GM19324 (cell line): Measurements from ENCODE around the gene DNAJB1.

ENCODE experiments used
- ATAC-seq: cut with Tn5 transposase; IDR thresholded peaks from one replicate; pipeline ENCODE4 v1.9.1; 2021; ENCODE audit warnings: mild to moderate bottlenecking, moderate library complexity; ENCODE audit not compliant: unreplicated experiment, low FRiP score

DNAJB1 gene

DNA sequence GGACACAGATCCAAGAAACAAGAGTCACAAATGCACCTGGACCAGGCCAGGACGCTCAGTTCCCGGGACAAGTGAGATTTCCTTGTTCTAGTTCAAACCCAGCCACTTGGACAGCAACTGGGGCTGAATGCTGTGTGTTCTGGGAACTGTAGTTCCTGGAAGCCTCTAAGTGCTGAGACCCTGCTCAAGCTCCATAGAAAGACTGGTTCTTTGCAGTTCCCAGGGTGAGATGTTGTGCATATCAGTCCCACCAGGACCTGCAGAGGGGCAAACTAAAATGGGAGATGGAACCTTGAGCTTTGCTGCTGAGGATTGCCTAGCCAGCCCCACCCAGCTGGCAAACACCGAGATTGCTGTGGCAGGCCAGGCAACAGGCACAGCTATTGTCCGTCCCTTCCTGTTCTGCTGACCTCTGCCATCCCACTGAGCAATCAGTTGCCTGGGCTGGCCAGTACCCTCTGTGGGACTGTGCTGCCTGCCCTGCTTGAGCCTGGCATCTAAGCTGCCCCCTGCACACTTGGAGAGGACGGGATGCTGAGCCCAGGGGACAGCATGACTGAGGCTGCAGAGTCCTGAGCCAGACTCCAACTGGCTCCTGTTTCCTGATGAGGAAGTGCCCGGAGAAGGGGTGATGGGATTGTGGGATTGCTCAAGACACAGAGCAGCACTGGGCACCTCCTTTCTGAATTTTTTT, 20.8 kb downstream of the DNAJB1 start:
- ATAC-seq: no peak

DNA sequence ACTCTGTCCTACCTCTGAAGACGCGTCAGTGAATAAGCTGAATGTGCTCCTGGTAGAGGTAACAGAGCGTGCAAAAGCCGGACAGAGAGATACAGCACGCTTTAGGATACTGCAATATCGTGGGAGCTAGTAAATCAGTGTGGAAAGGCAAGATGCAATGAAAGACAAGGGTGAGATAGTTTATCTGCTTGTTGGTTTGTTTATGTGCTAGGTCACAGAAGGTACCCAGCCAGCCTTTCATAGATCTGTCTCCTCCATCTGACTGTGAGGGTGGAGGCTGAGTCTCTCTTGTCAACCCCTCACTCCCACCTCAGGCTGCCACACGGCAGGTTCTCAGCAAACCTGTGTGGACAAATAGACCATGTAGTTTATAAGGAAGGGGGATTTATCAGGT, 21.4 kb downstream of the DNAJB1 start:
- no peak for ATAC-seq

DNA sequence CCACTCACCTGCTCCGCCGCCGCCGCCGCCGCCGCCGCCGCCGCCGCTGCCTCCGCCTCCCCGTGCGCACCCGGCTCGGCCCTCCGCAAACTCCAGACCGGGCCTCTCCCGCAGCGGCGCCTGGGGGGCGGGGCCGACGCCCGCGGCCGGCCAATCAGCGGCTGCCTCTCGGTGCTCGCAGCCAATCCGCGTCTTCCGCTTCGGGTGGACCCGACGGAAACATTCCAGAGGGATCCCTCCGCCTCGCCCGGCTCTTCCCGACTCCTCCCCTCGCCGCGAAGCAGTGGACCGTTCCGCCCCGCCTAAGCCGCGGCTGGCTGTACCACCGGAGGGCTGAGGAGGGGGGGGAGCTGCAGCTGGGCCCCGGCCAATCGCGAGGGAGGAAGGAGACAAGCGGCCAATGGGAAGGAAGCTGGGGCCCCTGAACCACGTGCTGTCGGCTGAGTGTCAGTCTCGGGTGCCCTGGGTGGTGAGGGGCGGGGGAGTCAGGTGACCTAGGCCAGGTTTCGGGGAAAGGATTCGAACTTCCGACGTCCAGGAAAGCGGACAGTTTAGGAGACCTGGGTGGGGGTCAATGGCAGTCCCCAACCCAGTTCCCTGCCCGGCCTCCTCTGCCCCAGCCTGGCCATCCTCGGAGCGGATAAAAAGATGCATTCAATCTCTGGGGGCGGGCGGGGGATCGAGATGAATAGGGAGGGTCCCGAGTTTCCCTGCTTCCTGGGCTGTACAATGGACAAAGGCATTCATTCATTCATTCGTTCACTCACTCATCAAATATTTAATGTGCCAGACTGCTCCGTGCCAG, 22.0 kb downstream of the DNAJB1 start, which contains the start of gene GIPC1:
Gene GIPC1, minus strand, starts transcription at position 99 of the 805 bp plus-strand sequence. CDS start 13,151 bp downstream, outside the sequence.
- peak; percentile 79 for ATAC-seq

DNA sequence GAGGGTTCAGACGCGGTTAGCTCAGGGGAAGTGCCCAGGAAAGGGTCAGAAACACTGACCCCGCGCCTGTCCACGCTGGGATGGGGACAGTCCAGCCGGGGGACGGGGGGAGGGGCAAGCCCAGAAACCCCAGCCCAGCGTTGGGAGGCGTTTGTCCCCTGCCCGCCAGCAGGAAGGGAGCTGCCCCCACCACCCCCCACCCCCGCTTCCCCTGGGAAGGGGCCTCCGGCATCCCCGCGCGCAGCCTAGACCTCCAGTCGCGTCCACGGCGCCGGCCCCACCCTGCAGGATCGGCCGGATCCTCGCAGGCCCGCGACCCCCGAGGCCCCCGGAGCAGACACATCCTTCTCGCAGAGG, 22.5 kb downstream of the DNAJB1 start:
- peak; percentile 7 for ATAC-seq

DNA sequence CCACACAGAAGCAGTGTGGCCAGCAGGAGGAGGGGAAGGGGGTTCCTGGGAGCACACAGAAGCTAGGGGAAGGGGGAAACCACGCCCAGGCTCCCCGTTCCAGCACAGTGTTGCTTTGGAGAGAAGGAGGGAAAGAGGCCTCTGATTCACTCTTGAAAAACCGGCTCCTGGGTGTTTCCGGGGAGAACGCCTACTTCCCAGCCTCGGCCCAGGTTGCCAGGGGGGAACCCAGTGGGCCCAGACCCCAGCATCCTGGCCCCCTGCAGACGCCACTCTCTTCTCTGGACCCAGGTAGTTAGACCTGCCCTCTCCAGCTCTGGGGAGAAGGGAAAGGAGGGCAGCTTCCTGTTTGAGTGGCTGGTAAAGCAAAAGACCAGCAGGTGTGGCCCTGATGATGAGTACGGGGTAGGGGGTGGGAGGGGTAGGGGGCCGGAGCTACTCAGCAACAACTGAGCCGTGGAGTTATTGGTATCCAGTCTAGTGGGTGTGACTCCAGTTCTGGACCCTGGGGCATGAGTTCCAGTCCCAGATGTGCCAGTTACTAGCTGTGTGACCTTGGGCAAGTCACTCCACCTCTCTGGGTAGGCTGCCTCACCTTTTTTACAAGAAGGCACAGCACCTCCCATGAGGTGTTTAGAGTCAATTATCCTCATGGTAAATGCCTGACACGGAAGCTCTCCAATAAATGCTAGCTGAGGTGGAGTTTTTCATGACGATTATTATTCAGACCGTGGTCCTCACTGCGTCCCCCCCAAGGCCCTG, 23.1 kb downstream of the DNAJB1 start:
- ATAC-seq: no peak

DNA sequence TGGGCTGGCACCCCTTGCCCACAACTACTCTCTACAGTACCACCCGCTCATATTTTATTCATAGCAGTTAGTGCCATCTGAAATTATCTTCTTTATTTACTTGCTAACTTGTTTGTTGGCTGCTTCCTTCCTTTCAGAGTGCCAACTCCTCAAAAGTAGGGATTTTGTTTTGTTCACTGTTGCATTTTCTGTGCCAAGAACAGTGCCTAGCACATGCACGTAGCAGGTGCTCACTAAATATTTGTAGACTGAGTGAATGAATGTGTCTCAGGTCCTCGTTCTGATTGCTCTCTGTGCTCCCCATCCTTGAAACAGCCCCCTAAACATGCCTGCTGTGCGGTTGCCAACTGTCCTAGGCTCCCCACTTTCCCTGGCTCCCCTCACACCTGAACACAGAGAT, 23.8 kb downstream of the DNAJB1 start:
- ATAC-seq: no peak

DNA sequence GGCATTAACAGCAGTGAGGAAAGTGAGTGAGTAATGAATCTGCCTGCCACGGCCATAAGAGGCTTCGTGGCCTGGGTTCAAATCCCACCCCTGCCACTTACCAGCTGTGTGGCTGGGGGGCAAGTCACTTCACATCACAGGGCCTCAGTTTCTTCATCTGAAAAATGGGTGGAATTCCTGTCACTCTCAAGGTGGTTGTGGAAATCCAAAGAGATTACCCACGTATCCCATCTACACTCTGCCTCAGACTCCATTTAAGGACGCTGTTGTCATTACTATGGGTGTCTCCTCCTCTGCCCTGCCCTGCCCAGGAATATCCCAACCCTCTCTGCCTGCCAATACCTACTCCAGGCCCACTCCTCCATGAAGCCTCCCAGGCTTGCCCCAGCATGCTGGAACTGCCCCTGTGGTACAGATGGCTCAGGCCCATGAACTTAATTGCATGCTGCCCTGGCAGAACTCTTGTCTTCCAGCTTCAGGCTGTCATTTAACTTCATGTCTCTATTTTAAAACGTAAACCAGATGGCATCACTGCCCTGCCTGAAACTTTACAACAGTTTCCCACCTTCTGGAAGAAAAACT, 25.4 kb downstream of the DNAJB1 start:
- no peak for ATAC-seq

DNA sequence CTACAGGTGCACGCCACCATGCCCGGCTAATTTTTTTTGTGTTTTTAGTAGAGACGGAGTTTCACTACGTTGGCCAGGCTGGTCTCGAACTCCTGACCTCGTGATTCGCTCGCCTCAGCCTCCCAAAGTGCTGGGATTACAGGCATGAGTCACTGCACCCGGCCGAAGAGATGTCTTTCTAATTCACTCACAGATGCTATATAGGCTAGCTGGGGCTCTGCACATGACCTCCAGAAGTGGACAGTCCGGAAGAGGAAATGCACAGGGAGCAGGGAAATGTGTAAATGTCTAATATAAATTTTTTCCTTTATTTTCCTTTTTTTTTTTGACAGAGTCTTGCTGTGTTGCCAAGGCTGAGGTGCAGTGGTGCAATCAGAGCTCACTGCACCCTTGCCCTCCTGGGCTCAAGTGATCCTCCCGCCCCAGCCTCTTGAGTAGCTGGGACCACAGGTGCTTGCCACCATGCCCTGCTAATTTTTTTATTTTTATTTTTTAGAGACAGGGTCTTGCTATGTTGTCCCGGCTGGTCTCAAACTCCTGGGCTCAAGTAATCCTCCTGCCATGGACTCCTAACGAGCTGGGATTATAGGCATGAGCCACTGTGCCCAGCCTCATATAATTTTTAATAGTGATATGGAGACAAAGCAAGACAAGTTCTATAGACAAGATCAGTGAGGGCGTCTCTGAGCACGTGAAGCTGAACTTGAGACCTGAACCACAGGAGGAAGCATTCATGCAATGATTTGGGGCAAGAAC, 30.6 kb downstream of the DNAJB1 start:
- ATAC-seq: no peak

DNA sequence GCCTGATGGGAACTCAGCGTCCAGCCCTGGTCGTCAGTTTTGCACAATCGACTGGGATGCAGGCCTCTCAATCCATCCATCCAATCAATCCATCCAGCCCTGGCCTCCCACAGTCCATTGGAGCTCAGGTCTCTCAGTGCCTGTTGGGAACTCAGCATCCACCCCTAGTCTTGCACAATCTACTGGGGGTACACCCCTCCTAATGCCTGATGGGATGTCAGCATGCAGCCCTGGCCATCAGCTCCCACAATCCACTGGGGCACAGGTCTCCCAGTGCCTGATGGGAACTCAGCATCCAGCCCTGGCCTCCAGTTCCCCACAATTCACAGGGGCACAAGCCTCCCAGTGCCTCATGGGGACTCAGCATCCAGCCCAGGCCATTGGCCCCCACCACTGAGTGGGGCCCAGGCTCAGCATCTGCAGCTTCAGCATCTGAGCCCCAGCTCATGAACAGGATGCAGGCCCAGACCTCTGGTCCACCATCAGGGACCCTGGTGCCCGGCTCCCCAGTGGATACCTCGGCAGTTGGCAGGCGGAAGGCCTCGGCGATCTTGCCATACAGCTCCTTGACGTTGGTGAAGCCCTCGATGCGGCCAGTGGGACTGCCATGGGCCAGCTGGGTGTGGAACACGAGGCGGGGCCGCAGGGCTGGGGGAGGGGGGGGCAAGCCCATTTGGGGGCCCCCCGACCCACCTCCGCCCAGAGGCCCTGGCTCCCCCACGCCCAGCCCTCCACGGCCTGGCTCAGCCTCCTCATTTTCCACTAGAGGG, 35.8 kb downstream of the DNAJB1 start:
- ATAC-seq: no peak

DNA sequence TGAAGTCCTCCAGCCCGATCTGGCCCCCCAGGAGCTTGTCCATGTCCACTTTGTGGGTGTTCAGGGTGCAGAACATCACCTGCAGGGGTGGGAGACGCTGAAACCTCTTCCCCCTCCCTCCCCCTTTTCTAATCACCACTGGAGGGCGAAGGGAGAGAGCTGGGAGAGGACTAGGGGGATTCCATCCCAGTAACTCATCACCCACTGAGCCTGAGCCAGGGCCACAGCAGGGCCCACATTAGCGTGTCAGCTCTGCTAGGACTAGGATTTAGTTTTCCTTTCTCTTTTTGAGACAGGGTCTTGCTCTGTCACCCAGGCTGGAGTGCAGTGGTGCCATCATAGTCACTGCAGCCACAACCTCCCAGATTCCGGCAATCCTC, 37.5 kb downstream of the DNAJB1 start:
- no peak for ATAC-seq

DNA sequence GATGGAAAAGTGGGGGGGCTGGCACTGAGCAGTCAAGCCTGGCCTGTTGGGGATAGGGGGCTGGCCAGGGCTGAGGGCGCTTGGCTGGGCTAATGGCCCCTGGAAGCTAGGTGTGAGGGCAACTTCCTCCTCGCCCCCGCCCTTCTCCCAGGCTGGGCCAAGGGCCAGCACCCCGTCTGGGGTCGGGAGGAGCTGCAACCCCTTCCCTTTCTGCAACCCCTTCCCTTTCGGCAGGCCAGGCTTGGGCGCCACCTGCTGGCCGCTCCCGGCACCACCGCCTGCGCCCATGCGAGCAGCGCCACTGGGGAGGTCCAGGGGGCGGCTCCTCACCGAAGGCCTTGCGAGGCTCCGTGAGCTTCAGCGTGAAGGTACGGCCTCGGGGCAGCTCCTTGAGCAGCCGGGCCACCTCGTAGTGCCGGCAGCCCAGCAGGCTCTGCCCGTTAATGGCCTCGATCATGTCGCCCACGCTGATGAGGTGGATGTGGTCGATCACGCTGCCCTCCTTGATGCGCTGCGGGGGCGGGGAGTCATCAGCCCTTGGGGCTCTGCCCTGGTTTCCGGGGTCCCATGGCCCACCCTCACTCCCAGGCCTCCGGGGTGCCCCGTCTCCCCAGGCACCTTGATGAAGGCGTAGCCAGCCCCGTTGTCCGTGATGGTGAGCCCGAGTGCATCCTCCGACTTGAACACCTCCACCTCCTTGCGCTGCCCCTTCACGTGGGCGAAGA, 38.1 kb downstream of the DNAJB1 start:
- no peak for ATAC-seq

DNA sequence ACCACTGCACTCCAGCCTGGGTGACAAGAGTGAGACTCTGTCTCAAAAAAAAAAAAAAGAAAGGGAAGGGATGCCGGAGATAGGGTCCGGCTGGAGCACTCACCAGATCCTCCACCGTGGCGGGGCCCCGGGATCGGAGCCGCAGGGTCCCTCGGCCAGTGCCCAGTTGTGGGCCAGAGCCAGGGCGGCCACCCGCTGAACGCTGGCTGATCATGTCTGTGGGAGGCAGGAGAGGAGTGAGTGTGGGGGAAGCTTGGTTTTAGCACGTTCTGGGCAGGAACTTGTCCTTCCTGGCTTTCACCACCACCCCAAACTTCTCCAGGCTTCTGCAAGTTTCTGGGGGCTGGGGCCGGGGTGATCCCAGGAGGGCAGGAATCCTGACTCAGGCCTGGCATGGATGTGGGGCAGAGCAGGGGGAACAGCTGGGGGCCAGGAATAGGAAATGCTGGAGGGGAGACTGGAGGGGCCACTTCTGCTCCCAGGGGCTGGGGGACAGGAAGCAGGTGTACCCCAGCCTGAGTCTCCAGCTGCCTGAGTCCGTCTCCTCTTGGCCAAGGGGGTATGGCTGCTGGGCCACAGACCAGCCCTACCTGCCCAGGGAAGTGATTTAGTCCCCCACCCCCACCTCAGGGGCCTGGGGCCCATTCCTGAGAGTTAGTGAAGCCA, 38.8 kb downstream of the DNAJB1 start:
- no peak for ATAC-seq

DNA sequence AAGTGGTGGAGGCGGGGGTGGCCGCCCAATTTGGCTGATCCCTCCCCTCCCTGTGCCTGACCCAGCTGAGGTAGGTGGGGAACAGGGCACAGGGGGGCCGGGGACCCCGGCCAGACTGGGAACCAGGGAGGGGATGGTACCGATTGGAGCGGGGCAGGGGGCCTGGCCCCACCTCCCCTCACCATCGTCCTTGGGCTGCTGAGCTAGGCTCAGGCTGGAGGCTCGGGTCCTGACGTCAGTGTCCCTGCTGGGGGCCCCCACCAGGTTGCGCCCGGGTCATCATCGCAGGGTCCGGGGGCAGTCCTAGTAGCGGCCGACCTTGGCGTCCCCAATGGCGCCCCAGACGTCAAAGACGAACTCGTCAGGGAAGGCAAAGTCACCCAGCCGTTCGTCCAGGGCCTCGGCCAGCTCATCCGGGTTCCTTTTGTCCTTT, 40.1 kb downstream of the DNAJB1 start:
- no peak for ATAC-seq

DNA sequence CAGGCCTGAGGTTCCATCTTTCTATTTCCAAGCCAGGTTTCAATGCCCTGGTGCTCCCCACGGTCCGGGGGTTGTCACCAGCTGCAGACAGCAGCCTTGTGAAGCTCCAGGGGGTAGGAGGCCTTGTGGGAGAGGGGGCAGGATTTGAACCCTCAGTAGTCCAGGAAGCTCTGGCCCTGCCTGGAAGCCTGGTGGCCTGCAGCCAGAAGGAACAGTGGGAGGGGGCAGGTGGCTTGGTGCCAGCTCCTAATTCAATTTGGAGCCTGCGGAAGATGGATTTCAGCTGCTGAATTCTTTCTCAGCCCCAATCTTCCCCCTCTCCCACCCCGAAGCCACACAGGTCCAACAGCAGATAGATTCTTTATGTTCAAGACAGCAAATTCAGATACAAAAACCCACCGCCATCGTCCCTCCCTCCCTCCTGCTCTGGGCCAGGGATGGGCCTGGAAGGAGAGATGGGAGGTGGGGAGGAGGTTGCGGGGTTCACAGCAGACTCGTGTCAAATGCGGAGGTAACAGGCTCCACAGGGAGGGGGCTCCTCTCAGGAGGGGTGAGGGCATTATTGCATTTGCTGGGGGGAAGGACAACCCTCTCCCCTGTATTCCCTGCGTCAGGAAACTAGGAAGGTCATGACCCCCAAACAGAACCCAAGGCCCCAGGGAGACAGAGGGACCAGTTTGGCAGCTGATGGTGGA, 40.6 kb downstream of the DNAJB1 start:
- ATAC-seq: no peak

DNA sequence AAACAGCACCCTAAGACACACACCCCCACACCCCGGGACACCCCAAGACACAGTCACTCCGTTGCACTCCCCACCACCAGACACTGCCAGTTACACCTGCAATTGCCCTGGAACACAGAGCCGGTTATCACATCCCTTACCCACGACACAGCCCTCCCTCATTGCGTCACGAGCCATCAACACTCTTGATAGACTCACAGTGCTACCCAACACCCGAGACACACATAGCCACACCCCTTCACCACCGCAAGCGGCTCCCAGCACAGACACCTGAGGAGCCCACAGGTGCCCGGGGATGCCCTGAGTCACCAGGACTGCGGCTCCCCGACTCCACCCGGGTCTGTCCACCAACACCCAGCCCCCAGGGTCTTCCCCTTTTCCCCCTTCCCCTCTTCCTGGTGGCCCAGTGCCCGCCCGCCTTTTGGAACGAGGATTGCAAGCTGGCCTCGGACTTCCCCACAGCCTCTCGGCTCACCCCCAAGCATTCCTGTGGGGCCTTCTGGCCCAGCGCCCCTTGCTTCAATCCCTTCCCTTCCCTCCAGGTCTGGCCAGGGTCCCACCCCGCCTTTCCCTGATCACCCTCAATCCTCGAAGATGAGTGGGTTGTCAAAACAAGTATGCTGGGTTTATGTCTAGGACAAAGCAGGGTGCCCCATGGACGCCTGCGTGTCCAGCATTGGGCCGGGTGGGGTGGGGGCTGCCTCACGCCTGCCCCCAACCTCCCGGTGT, 41.4 kb downstream of the DNAJB1 start:
- no peak for ATAC-seq

DNA sequence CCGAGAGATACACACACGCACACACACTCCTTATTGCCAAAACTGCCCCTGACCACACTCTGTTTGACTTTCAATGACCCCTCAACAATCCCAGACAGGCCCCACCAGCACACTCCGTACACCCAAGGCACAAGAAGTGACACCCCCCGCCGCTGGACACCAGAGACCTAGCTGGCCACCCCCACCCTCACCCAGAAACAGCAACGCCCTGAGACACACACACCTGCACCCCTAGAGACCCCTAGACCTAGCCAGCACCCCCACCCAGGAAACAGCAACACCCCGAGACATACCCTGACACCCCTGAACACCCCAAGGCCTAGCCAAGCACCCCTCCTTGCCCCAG, 41.9 kb downstream of the DNAJB1 start:
- ATAC-seq: no peak
